Natural killer cell (primary cell): ENCODE measurements around the gene LAMC3. TPM values are rescaled to one million over a fixed set of nuclear protein-coding genes. Genes with fewer than 3 reads are reported as not detected.

ENCODE experiments used
- ATAC-seq, 3 donors: fragments of 150-1000 bp in 2 of 3; fragments of 200-7000 bp in 1 of 3; cut with Tn5 transposase; 1 replicate in 1 of 3; 2 replicates in 2 of 3; pipeline ENCODE4 v1.10.0; 2021; ENCODE audit warnings: mild to moderate bottlenecking in 2 of 3, moderate library complexity in 2 of 3
- DNase-seq, 2 donors: peaks; one replicate each; pipeline versions ENCODE4 v3.0.0 to v3.0.0-alpha.2; 2013 to 2021; ENCODE audit warnings: mixed read lengths in 1 of 2
- H3K27ac ChIP-seq: one replicate; pipeline ENCODE4 v1.5.1; 2013; ENCODE audit warnings: mild to moderate bottlenecking, low read length
- H3K27me3 ChIP-seq: one replicate; pipeline ENCODE4 v1.6.1; 2013; ENCODE audit warnings: low read length; ENCODE audit not compliant: control insufficient read depth, insufficient read depth
- H3K36me3 ChIP-seq: one replicate; pipeline ENCODE4 v1.6.1; 2013; ENCODE audit warnings: low read length; ENCODE audit not compliant: control insufficient read depth, insufficient read depth
- H3K4me1 ChIP-seq: one replicate; pipeline ENCODE4 v1.6.1; 2013; ENCODE audit warnings: low read length; ENCODE audit not compliant: control insufficient read depth, insufficient read depth
- H3K4me3 ChIP-seq: one replicate; pipeline ENCODE4 v1.5.1; 2013; ENCODE audit warnings: low read length
- H3K9me3 ChIP-seq: one replicate; pipeline ENCODE4 v1.6.1; 2013; ENCODE audit warnings: low read length; ENCODE audit not compliant: control insufficient read depth, insufficient read depth
- H3K27ac Mint-ChIP-seq, 2 donors: one replicate each; pipeline ENCODE4 v1.8.0; 2022; ENCODE audit warnings: mild to moderate bottlenecking in 2 of 2, mixed read lengths in 2 of 2, moderate library complexity in 1 of 2
- H3K27me3 Mint-ChIP-seq, 2 donors: one replicate each; pipeline ENCODE4 v1.8.0; 2022; ENCODE audit warnings: low read depth in 2 of 2, mixed read lengths in 2 of 2
- H3K36me3 Mint-ChIP-seq: one replicate; pipeline ENCODE4 v1.8.0; 2022; ENCODE audit warnings: mixed read lengths
- H3K4me1 Mint-ChIP-seq, 2 donors: one replicate each; pipeline ENCODE4 v1.8.0; 2022; ENCODE audit warnings: mixed read lengths in 2 of 2
- H3K4me3 Mint-ChIP-seq: one replicate; pipeline ENCODE4 v1.8.0; 2022; ENCODE audit warnings: mild to moderate bottlenecking, moderate library complexity, mixed read lengths
- H3K9me3 Mint-ChIP-seq, 2 donors: one replicate each; pipeline ENCODE4 v1.8.0; 2022; ENCODE audit warnings: mixed read lengths in 2 of 2
- WGBS: methylation state at CpG from one replicate; pipeline ENCODE4 v1.1.7; 2013; ENCODE audit warnings: missing lambda C conversion rate; ENCODE audit not compliant: insufficient coverage; 5-methylcytosine and 5-hydroxymethylcytosine counted together
- intact Hi-C: fragments of 100-400 bp; cut with micrococcal nuclease; formaldehyde crosslinking; loops from one replicate; pipeline ENCODE4 v1.14.2; 2022
- total RNA-seq, 4 donors: library from RNA; stranded (reverse); fragments of 120-200 nt in 1 of 4; gene quantifications; one replicate each; pipeline versions ENCODE4 v1.2.3 to v1.2.4, GENCODE V29; 2013 to 2022
- TF ChIP-seq, protein P1 (sequence below): fragments of 200-600 bp; IDR thresholded peaks from one replicate; pipeline ENCODE4 v1.8.0; 2022; ENCODE audit warnings: antibody characterized with exemption

LAMC3 gene
- total RNA-seq, 3 donors from 2014 or later (not counting 1 experiment from before 2014, with no cell fraction given): not detected

DNA sequence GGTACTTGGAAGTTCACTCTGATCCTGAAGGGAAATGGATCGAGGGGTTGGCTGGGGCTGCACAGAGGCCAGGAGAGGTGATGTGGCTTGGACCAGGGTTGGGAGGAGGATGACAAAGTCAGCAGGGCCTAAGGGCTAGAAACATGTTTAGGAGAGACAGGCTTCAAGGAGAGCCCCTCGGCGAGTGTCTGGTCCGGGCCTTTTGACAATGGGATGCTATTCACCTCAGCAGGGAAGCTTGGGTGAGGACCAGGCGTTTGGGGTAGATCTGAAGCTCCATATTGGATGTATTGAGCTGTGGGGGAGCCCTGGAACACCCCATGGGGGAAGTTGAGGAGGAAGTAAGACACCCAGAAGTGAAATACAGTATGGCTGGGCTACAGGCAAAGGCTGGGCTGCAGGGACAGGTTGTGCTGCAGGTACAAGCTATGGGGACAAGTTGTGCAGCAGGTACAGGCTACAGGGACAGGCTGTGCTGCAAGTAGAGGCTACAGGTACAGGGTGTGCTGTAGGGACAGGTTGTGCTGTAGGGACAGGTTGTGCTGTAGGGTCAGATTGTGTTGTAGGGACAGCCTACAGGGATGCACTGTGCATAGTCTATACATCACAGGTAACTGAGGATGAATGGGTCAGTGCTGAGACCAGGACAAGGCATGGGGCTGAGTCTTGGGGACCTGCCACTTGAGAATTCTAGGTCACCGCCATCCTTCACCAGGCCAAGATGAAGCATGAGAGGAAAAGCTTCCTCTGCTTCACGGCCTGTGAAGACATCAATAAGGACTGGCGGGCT, 47.3 kb upstream of the LAMC3 start:
- H3K36me3 ChIP-seq: no peaks in the 10 kb centered on the region
- peaks cover 0 to 7% of the 10 kb centered on the region in 2 donors for H3K4me1 Mint-ChIP-seq
- no peaks in the 10 kb centered on the region for H3K4me1 ChIP-seq
- H3K27ac ChIP-seq: no peak overlapping the region
- TF ChIP-seq, protein P1, sequence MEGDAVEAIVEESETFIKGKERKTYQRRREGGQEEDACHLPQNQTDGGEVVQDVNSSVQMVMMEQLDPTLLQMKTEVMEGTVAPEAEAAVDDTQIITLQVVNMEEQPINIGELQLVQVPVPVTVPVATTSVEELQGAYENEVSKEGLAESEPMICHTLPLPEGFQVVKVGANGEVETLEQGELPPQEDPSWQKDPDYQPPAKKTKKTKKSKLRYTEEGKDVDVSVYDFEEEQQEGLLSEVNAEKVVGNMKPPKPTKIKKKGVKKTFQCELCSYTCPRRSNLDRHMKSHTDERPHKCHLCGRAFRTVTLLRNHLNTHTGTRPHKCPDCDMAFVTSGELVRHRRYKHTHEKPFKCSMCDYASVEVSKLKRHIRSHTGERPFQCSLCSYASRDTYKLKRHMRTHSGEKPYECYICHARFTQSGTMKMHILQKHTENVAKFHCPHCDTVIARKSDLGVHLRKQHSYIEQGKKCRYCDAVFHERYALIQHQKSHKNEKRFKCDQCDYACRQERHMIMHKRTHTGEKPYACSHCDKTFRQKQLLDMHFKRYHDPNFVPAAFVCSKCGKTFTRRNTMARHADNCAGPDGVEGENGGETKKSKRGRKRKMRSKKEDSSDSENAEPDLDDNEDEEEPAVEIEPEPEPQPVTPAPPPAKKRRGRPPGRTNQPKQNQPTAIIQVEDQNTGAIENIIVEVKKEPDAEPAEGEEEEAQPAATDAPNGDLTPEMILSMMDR: no peak
- no peak for DNase-seq
- intact Hi-C loops: no loop called here
- H3K27me3 Mint-ChIP-seq: no peaks in the 10 kb centered on the region
- ATAC-seq: no peak
- 85% methylated on average over 8 of the region's 8 CpGs for WGBS
- no peak overlapping the region for H3K4me3 Mint-ChIP-seq
- H3K4me3 ChIP-seq: no peak overlapping the region
- H3K27ac Mint-ChIP-seq: no peak overlapping the region
- no peaks in the 10 kb centered on the region for H3K9me3 ChIP-seq
- H3K9me3 Mint-ChIP-seq: peaks cover 3 to 4% of the 10 kb centered on the region in 2 donors
- H3K27me3 ChIP-seq: no peaks in the 10 kb centered on the region
- H3K36me3 Mint-ChIP-seq: no peaks in the 10 kb centered on the region

DNA sequence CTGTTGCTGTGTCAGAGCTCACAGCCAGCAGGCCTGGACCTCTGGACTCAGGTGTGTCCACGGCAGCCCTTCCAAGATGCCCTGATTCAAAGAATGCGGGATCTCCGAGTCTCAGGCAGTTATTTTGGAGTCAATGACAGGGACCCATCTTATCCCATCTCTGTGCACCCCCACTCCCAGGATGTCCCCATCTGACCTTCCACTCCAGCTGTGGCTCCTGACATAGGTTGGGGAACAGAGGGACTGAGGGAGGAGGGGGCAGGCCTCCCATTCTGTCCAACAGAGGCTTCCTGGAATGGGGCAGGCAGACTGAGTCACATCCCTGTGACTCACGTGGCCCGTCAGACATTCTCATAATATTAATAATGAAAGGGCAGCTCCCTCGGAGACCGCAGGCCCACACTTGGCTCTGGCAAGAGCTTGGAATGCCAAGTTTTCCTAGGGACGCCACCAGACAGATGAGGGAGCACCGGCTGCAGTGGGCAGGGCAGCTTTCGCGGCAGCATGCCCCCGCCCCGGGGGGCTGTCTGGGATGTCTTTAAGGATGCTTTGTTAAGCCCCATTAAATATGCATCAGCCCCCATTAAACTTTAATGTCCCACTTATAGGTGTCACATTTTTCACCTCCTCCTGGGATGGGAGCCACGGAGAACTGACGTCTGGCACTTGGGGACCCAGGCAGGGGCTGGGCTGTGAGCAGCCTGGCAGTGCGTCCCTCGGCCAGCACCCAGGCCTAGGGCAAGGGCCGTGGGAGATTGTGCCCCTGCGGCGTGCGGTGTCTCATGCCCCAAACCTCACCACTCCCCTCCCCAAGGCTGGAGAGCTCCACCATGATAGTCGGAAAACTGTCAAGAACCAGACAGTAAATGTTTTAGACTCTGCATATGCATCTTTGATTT, 46.3 kb upstream of the LAMC3 start:
- 78% methylated on average over 22 of the region's 22 CpGs for WGBS
- Histone ChIP-seq H3K4me3 (no peak overlapping the region), H3K27me3 (no peaks in the 10 kb centered on the region), H3K27ac (no peak overlapping the region), H3K36me3 (no peaks in the 10 kb centered on the region), H3K4me1 (no peaks in the 10 kb centered on the region), H3K9me3 (no peaks in the 10 kb centered on the region)
- intact Hi-C loops: no loop called here
- no peak for DNase-seq
- TF ChIP-seq, protein P1: no peak
- Mint-ChIP-seq H3K27me3 (no peaks in the 10 kb centered on the region), H3K4me3 (no peak overlapping the region), H3K9me3 (peaks cover 3 to 4% of the 10 kb centered on the region in 2 donors), H3K36me3 (no peaks in the 10 kb centered on the region), H3K4me1 (peaks cover 0 to 7% of the 10 kb centered on the region in 2 donors), H3K27ac (no peak overlapping the region)
- ATAC-seq: no peak

DNA sequence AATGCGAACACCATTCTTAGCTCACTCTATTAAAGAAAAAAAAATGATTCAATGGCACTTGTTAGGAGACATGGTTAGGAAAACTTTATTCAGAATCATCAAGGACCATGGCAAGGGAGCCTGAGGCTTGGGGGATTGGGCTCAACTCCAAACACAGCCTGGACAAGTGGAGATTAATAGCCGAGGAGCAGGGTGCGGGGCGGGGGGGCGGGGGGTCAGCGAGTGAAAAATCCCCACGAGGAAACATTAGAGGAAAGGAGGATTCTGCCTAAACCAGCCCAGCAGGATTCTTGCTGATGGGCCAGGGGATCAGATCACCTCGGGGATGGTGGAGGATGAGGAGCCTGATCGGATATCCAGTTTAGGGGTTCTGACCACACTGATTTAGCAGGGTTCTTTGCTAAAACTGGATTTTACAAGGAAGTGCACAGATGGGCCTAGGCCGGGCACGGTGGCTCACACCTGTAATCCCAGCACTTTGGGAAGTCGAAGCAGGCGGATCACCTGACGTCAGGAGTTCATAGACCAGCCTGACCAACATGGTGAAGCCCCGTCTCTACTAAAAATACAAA, 45.6 kb upstream of the LAMC3 start:
- H3K9me3 ChIP-seq: no peaks in the 10 kb centered on the region
- Mint-ChIP-seq H3K27ac (no peak overlapping the region), H3K4me1 (peaks cover 0 to 7% of the 10 kb centered on the region in 2 donors)

More for the DNA sequence above, 45.6 kb upstream of the LAMC3 start:
- DNase-seq (no peak), ATAC-seq (no peak)
- intact Hi-C loops: no loop called here
- no peaks in the 10 kb centered on the region for H3K27me3 Mint-ChIP-seq
- 90% methylated on average over 14 of the region's 15 CpGs for WGBS
- Histone ChIP-seq H3K4me3 (no peak overlapping the region), H3K27ac (no peak overlapping the region), H3K4me1 (no peaks in the 10 kb centered on the region), H3K36me3 (no peaks in the 10 kb centered on the region), H3K27me3 (no peaks in the 10 kb centered on the region)
- peaks cover 3 to 4% of the 10 kb centered on the region in 2 donors for H3K9me3 Mint-ChIP-seq
- TF ChIP-seq, protein P1: no peak
- H3K4me3 Mint-ChIP-seq: no peak overlapping the region
- H3K36me3 Mint-ChIP-seq: no peaks in the 10 kb centered on the region
